ENCODE data around the gene FBXO3.
"Not testable (repeated sequence)": the region's sequence is repeated elsewhere in the genome, so short reads cannot be mapped to it uniquely, and the experiment has no call there.

FBXO3 gene

GRCh38 chr11:33773987-33774735 lies at the start of gene FBXO3:
Gene FBXO3 (minus strand): TSS chr11:33774520. CDS start chr11:33774497, 23 bp downstream.
- peak; percentile 87 for DNase-seq

GRCh38 chr11:33822981-33823380 lies 48.7 kb upstream of the FBXO3 start:
- not testable (repeated sequence) for DNase-seq

GRCh38 chr11:33819278-33820035 lies 45.1 kb upstream of the FBXO3 start:
- DNase-seq = no peak

- peak; percentile 81 for DNase-seq
Observed at GRCh38 chr11:33808228-33808828, 34.0 kb upstream of the FBXO3 start.

- no peak for DNase-seq
Observed at GRCh38 chr11:33804471-33804870, 30.2 kb upstream of the FBXO3 start.

GRCh38 chr11:33802194-33802950 lies 28.1 kb upstream of the FBXO3 start:
- DNase-seq = peak; percentile 24

GRCh38 chr11:33801821-33802193 lies 27.5 kb upstream of the FBXO3 start:
- DNase-seq = no peak

- no peak for DNase-seq
Observed at GRCh38 chr11:33797879-33798278, 23.6 kb upstream of the FBXO3 start.

- no peak for DNase-seq
Observed at GRCh38 chr11:33790040-33790439, 15.7 kb upstream of the FBXO3 start.

GRCh38 chr11:33788095-33788494 lies 13.8 kb upstream of the FBXO3 start:
- not testable (repeated sequence) for DNase-seq

GRCh38 chr11:33787076-33787475 lies 12.8 kb upstream of the FBXO3 start:
- peak; percentile 15 for DNase-seq

GRCh38 chr11:33785609-33786008 lies 11.3 kb upstream of the FBXO3 start:
- no peak for DNase-seq

GRCh38 chr11:33779849-33780528 lies 5.7 kb upstream of the FBXO3 start:
- no peak for DNase-seq

GRCh38 chr11:33778675-33779074 lies 4.4 kb upstream of the FBXO3 start:
- DNase-seq = no peak

GRCh38 chr11:33777906-33778305 lies 3.6 kb upstream of the FBXO3 start:
- DNase-seq = no peak

- DNase-seq = peak; percentile 27
Observed at GRCh38 chr11:33775832-33776470, 1.6 kb upstream of the FBXO3 start.

GRCh38 chr11:33775467-33775807 lies 1.1 kb upstream of the FBXO3 start:
- no peak for DNase-seq

GRCh38 chr11:33774736-33775466 lies 581 bp upstream of the FBXO3 start:
- DNase-seq = no peak

GRCh38 chr11:33773404-33773986 lies 825 bp downstream of the FBXO3 start:
- peak; percentile 28 for DNase-seq

- no peak for DNase-seq
Observed at GRCh38 chr11:33772870-33773269, 1.4 kb downstream of the FBXO3 start.

GRCh38 chr11:33772300-33772699 lies 2.0 kb downstream of the FBXO3 start:
- no peak for DNase-seq
